B cell (primary cell): ENCODE measurements around the gene GRB14. TPM values are rescaled to one million over a fixed set of nuclear protein-coding genes. Genes with fewer than 3 reads are reported as not detected.

Experiments
- ATAC-seq: fragments of 200-7000 bp; cut with Tn5 transposase; one replicate; pipeline ENCODE4 v1.10.0; 2021; ENCODE audit warnings: low read depth, mild to moderate bottlenecking, moderate number of reproducible peaks, moderate library complexity
- CTCF ChIA-PET: fragments of 350-600 bp; sonication (Branson Sonifier 250); formaldehyde crosslinking; loops from one replicate; lab custom pipeline; 2021; ENCODE audit warnings: antibody characterized with exemption, inconsistent platforms; lab: Charles Lee
- POLR2A ChIA-PET: fragments of 350-600 bp; sonication (Branson Sonifier 250); formaldehyde crosslinking; loops from one replicate; lab custom pipeline; 2021; ENCODE audit warnings: antibody characterized with exemption; lab: Charles Lee
- DNase-seq: peaks from one replicate; pipeline ENCODE4 v3.0.0; 2013
- H2AFZ ChIP-seq: 2 replicates; pipeline ENCODE4 v1.6.1; 2012; ENCODE audit warnings: mild to moderate bottlenecking, low read depth, low read length; ENCODE audit not compliant: insufficient read depth, poor library complexity, severe bottlenecking
- H3K27ac ChIP-seq, 2 donors: 1 replicate in 1 of 2; 2 replicates in 1 of 2; pipeline ENCODE4 v1.5.1; 2012 to 2013; ENCODE audit warnings: low read length in 2 of 2, mild to moderate bottlenecking in 2 of 2, moderate library complexity in 1 of 2
- H3K27me3 ChIP-seq, 4 experiments: fragments of 200-600 bp in 1 of 4; sonication (generic) in 1 of 4; replicated peaks in 1 of 4; 1 replicate in 2 of 4; 2 replicates in 2 of 4; pipeline versions ENCODE4 v1.6.1 to v1.7.0; 2013 to 2016; ENCODE audit warnings: low read length in 3 of 4, mild to moderate bottlenecking in 2 of 4, mixed read lengths in 1 of 4, moderate library complexity in 1 of 4; ENCODE audit not compliant: insufficient read depth in 4 of 4, control insufficient read depth in 3 of 4; ENCODE audit errors: control extremely low read depth in 1 of 4
- H3K36me3 ChIP-seq, 2 experiments: replicated peaks in 1 of 2; 1 replicate in 1 of 2; 2 replicates in 1 of 2; pipeline versions ENCODE4 v1.6.1 to v1.7.1; 2013; ENCODE audit warnings: low read length in 1 of 2; ENCODE audit not compliant: insufficient read depth in 2 of 2, control insufficient read depth in 1 of 2; ENCODE audit errors: control extremely low read depth in 1 of 2, extremely low read depth in 1 of 2
- H3K4me1 ChIP-seq, 2 donors: fragments of 200-600 bp in 1 of 2; sonication (generic) in 1 of 2; 1 replicate in 1 of 2; 2 replicates in 1 of 2; pipeline versions ENCODE4 v1.5.1 to v1.6.1; 2013 to 2017; ENCODE audit warnings: low read length in 2 of 2; ENCODE audit not compliant: control insufficient read depth in 2 of 2, insufficient read depth in 2 of 2
- H3K4me2 ChIP-seq: replicated peaks from 2 replicates; pipeline ENCODE3; 2012; ENCODE audit warnings: mild to moderate bottlenecking, low read depth, low read length; ENCODE audit not compliant: poor library complexity, severe bottlenecking
- H3K4me3 ChIP-seq, 5 experiments: fragments of 200-600 bp in 1 of 5; sonication (generic) in 1 of 5; 1 replicate in 3 of 5; 2 replicates in 2 of 5; pipeline versions ENCODE4 v1.5.1 to v1.7.0; 2011 to 2016; ENCODE audit warnings: low read length in 4 of 5, mild to moderate bottlenecking in 4 of 5, low read depth in 2 of 5, control low read depth in 1 of 5, moderate library complexity in 1 of 5; ENCODE audit not compliant: insufficient read depth in 1 of 5; ENCODE audit errors: control extremely low read depth in 1 of 5, extremely low read depth in 1 of 5
- H3K79me2 ChIP-seq: fragments of 200-600 bp; sonication (generic); one replicate; pipeline ENCODE4 v1.6.0; 2016; ENCODE audit warnings: low read length; ENCODE audit not compliant: control insufficient read depth, insufficient read depth
- H3K9ac ChIP-seq: fragments of 200-600 bp; sonication (generic); 2 replicates; pipeline ENCODE4 v1.6.1; 2017; ENCODE audit warnings: mild to moderate bottlenecking, low read length, moderate library complexity
- H3K9me3 ChIP-seq, 3 donors: one replicate each; pipeline versions ENCODE4 v1.6.1 to v1.7.1; 2013; ENCODE audit warnings: low read length in 2 of 3; ENCODE audit not compliant: control insufficient read depth in 2 of 3, insufficient read depth in 1 of 3; ENCODE audit errors: control extremely low read depth in 1 of 3
- H4K20me1 ChIP-seq: 2 replicates; pipeline ENCODE4 v1.6.0; 2012; ENCODE audit warnings: mild to moderate bottlenecking, low read length; ENCODE audit not compliant: insufficient read depth, control insufficient read depth, poor library complexity, severe bottlenecking
- H3K27ac Mint-ChIP-seq: one replicate; pipeline ENCODE4 v1.8.0; 2021; ENCODE audit warnings: mixed read lengths
- H3K27me3 Mint-ChIP-seq: one replicate; pipeline ENCODE4 v1.8.0; 2021; ENCODE audit warnings: mixed read lengths
- H3K4me1 Mint-ChIP-seq: one replicate; pipeline ENCODE4 v1.8.0; 2021; ENCODE audit warnings: mixed read lengths
- H3K4me3 Mint-ChIP-seq: one replicate; pipeline ENCODE4 v1.8.0; 2021; ENCODE audit warnings: mixed read lengths
- H3K9me3 Mint-ChIP-seq: one replicate; pipeline ENCODE4 v1.8.0; 2022; ENCODE audit warnings: mixed read lengths; ENCODE audit not compliant: insufficient read depth
- EZH2 ChIP-seq: IDR thresholded peaks from 2 replicates; pipeline ENCODE4 v1.6.1; 2012; ENCODE audit warnings: borderline replicate concordance, low read depth, mild to moderate bottlenecking, moderate library complexity, low read length; ENCODE audit not compliant: insufficient read depth, poor library complexity, severe bottlenecking
- WGBS: methylation state at CpG from one replicate; pipeline ENCODE4 v1.1.5; 2013; ENCODE audit warnings: missing lambda C conversion rate; ENCODE audit not compliant: insufficient coverage; 5-methylcytosine and 5-hydroxymethylcytosine counted together
- intact Hi-C: fragments of 100-400 bp; cut with micrococcal nuclease; formaldehyde crosslinking; loops from one replicate; pipeline ENCODE4 v1.10.0; 2022
- polyA plus RNA-seq: library from polyadenylated mRNA; depleted of rRNA; stranded (reverse); fragments of >200 nt; gene quantifications from 2 replicates; pipeline ENCODE4 v1.2.3, GENCODE V29; 2012
- total RNA-seq, 2 donors: library from RNA; stranded (reverse); fragments of 120-200 nt in 1 of 2; gene quantifications; 1 replicate in 1 of 2; 2 replicates in 1 of 2; pipeline versions ENCODE4 v1.2.3 to v1.2.4, GENCODE V29; 2013 to 2022
- TF ChIP-seq, protein P1 (sequence below): fragments of 200-600 bp; IDR thresholded peaks from one replicate; pipeline ENCODE4 v1.8.0; 2022; ENCODE audit warnings: antibody characterized with exemption, mild to moderate bottlenecking

The GRB14 gene
- total and polyA plus RNA-seq, 2 donors (not counting 1 experiment from before 2014, with no cell fraction given): not detected

DNA sequence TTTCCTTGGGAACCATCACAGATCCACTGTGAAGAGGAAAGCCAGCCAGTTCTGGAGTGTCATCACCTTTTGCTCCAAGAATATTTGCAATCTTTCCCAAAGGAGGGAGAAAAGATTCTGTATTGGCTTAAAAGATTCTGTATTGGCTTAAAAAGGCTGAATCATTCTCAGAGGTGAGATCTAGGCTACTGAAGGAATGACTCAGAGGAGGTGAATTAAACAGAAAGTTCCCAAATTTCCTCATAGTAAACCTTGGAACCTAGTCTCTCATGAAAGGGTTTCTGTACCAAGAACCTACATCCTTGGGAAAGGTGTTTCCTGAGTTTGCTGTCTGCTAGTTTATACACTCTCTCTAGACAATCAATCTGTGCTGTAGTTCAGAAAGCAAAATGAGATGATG is 34.1 kb upstream of the GRB14 start:
- TF ChIP-seq, protein P1, sequence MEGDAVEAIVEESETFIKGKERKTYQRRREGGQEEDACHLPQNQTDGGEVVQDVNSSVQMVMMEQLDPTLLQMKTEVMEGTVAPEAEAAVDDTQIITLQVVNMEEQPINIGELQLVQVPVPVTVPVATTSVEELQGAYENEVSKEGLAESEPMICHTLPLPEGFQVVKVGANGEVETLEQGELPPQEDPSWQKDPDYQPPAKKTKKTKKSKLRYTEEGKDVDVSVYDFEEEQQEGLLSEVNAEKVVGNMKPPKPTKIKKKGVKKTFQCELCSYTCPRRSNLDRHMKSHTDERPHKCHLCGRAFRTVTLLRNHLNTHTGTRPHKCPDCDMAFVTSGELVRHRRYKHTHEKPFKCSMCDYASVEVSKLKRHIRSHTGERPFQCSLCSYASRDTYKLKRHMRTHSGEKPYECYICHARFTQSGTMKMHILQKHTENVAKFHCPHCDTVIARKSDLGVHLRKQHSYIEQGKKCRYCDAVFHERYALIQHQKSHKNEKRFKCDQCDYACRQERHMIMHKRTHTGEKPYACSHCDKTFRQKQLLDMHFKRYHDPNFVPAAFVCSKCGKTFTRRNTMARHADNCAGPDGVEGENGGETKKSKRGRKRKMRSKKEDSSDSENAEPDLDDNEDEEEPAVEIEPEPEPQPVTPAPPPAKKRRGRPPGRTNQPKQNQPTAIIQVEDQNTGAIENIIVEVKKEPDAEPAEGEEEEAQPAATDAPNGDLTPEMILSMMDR: no peak
- TF ChIP-seq EZH2: no peak
- Histone ChIP-seq H3K27ac (no peak overlapping the region), H4K20me1 (no peaks in the 10 kb centered on the region), H3K36me3 (no peaks in the 10 kb centered on the region), H3K79me2 (no peaks in the 10 kb centered on the region), H2AFZ (no peak overlapping the region), H3K4me2 (no peak overlapping the region), H3K4me3 (no peak overlapping the region), H3K9ac (no peak overlapping the region), H3K4me1 (no peaks in the 10 kb centered on the region), H3K9me3 (peaks cover 0 to 23% (median 4%) of the 10 kb centered on the region in 3 donors), H3K27me3 (no peaks in the 10 kb centered on the region)
- H3K27ac Mint-ChIP-seq: no peak overlapping the region
- H3K4me1 Mint-ChIP-seq: no peaks in the 10 kb centered on the region
- peaks cover 17% of the 10 kb centered on the region for H3K9me3 Mint-ChIP-seq
- ChIA-PET CTCF (no interaction called here), POLR2A (no interaction called here)
- intact Hi-C loops: no loop called here
- ATAC-seq (no peak), DNase-seq (no peak)
- H3K4me3 Mint-ChIP-seq: no peak overlapping the region
- H3K27me3 Mint-ChIP-seq: no peaks in the 10 kb centered on the region

DNA sequence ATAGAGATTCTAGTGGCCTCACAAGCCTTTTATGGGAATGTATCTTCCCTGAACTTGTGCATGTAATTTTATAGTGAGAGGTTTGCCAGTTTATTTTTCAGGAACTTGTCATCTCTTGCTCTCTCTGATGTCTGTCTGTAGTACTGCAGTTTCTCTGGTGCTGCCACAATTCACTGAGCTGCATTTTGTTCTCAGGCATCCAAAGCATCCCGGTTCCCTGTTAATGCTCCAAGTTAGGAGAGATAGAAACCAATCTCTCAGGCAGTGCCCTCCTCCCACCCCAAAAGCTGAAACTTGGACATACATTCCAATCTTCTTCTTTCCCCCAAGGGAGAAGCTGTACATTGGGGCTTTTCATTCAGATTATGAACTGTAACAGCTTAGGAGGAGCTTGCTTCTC is 30.1 kb upstream of the GRB14 start:
- 100% methylated on average over 1 of the region's 1 CpG for WGBS
- no peak overlapping the region for H3K4me3 ChIP-seq
- no peaks in the 10 kb centered on the region for H4K20me1 ChIP-seq
- DNase-seq (no peak), ATAC-seq (no peak)
- H3K9ac ChIP-seq: no peak overlapping the region
- no peak overlapping the region for H2AFZ ChIP-seq
- intact Hi-C loops: no loop called here
- H3K79me2 ChIP-seq: no peaks in the 10 kb centered on the region
- no peak overlapping the region for H3K27ac Mint-ChIP-seq
- H3K4me3 Mint-ChIP-seq: no peak overlapping the region
- H3K4me2 ChIP-seq: no peak overlapping the region
- no peaks in the 10 kb centered on the region for H3K27me3 ChIP-seq
- H3K27me3 Mint-ChIP-seq: no peaks in the 10 kb centered on the region
- no peaks in the 10 kb centered on the region for H3K4me1 ChIP-seq
- H3K4me1 Mint-ChIP-seq: no peaks in the 10 kb centered on the region
- CTCF ChIA-PET: no interaction called here
- H3K27ac ChIP-seq: no peak overlapping the region
- TF ChIP-seq, protein P1: no peak
- TF ChIP-seq EZH2: no peak
- H3K36me3 ChIP-seq: no peaks in the 10 kb centered on the region
- peaks cover 0 to 44% (median 7%) of the 10 kb centered on the region in 3 donors for H3K9me3 ChIP-seq
- POLR2A ChIA-PET: no interaction called here
- peaks cover 26% of the 10 kb centered on the region for H3K9me3 Mint-ChIP-seq
